WTC11 (cell line): ENCODE results near the gene GIMAP4.

Experiments used
- CTCF ChIP-seq: fragments of 200-600 bp; IDR thresholded peaks from 2 replicates; pipeline ENCODE4 v1.8.0; 2022; ENCODE audit warnings: antibody characterized with exemption
- E2F1 ChIP-seq: sonication (generic); formaldehyde crosslinking; IDR thresholded peaks from 2 replicates; pipeline ENCODE4 v1.8.0; 2022; ENCODE audit warnings: mild to moderate bottlenecking, missing genetic modification reagents
- MXD4 ChIP-seq: fragments of 250-450 bp; sonication (Bioruptor Pico); IDR thresholded peaks from 2 replicates; pipeline ENCODE4 v1.8.0; 2021; ENCODE audit warnings: mild to moderate bottlenecking, moderate library complexity, borderline replicate concordance
- ZNF671 ChIP-seq: fragments of 250-450 bp; sonication (Bioruptor Pico); IDR thresholded peaks from 2 replicates; pipeline ENCODE4 v1.8.0; 2021; ENCODE audit warnings: mild to moderate bottlenecking

GRCh38 chr7:150621376-150621775, 54.2 kb downstream of the GIMAP4 start:
- no peak for TF ChIP-seq CTCF
- TF ChIP-seq ZNF671 (CRISPR knock-in tag), result no peak
- no peak for TF ChIP-seq E2F1 (CRISPR knock-in tag)
- no peak for TF ChIP-seq MXD4 (CRISPR knock-in tag)
